Lung (tissue), 12 donors: ENCODE measurements around the gene C16orf90. TPM values are rescaled to one million over a fixed set of nuclear protein-coding genes. Genes with fewer than 3 reads are reported as not detected.

Experiments
- ATAC-seq: fragments of 200-7000 bp; cut with Tn5 transposase; one replicate; pipeline ENCODE4 v1.9.1; 2020; ENCODE audit warnings: moderate number of reproducible peaks; ENCODE audit not compliant: insufficient read depth, low FRiP score
- DNase-seq, 3 donors: peaks; one replicate each; pipeline ENCODE4 v3.0.0-alpha.2; 2013 to 2017
- H3K27ac ChIP-seq, 2 donors: one replicate each; pipeline ENCODE4 v1.5.1; 2013; ENCODE audit warnings: mild to moderate bottlenecking in 2 of 2, moderate library complexity in 2 of 2, control low read depth in 1 of 2, inconsistent platforms in 1 of 2, low read depth in 1 of 2, low read length in 1 of 2
- H3K27me3 ChIP-seq, 3 donors: one replicate each; pipeline ENCODE4 v1.5.1; 2013; ENCODE audit warnings: low read length in 2 of 3; ENCODE audit not compliant: control insufficient read depth in 3 of 3, insufficient read depth in 3 of 3
- H3K36me3 ChIP-seq, 4 donors: one replicate each; pipeline ENCODE4 v1.5.1; 2013; ENCODE audit warnings: low read length in 4 of 4, mild to moderate bottlenecking in 1 of 4, moderate library complexity in 1 of 4; ENCODE audit not compliant: control insufficient read depth in 4 of 4, insufficient read depth in 4 of 4
- H3K4me1 ChIP-seq, 5 donors: one replicate each; pipeline ENCODE4 v1.5.1; 2013; ENCODE audit warnings: low read length in 5 of 5, mild to moderate bottlenecking in 2 of 5, moderate library complexity in 1 of 5; ENCODE audit not compliant: control insufficient read depth in 5 of 5, insufficient read depth in 5 of 5
- H3K4me3 ChIP-seq: one replicate; pipeline ENCODE4 v1.5.1; 2013; ENCODE audit warnings: mild to moderate bottlenecking, control low read depth, moderate library complexity
- H3K9ac ChIP-seq, 2 donors: one replicate each; pipeline ENCODE4 v1.5.1; 2013; ENCODE audit warnings: low read length in 2 of 2, control low read depth in 1 of 2; ENCODE audit not compliant: insufficient read depth in 1 of 2
- H3K9me3 ChIP-seq, 4 donors: one replicate each; pipeline ENCODE4 v1.5.1; 2013; ENCODE audit warnings: low read length in 3 of 4, mild to moderate bottlenecking in 1 of 4, moderate library complexity in 1 of 4; ENCODE audit not compliant: control insufficient read depth in 4 of 4, insufficient read depth in 3 of 4
- CTCF ChIP-seq: IDR thresholded peaks from 2 replicates; pipeline ENCODE4 v1.5.1; 2012; ENCODE audit warnings: mild to moderate bottlenecking; ENCODE audit errors: control extremely low read depth, extremely low read depth
- WGBS, 2 donors: extraction: QIAGEN DNeasy Blood & Tissue Kit; methylation state at CpG; one replicate each; pipeline ENCODE4 v1.1.7; 2013; 5-methylcytosine and 5-hydroxymethylcytosine counted together
- polyA plus RNA-seq, 2 donors: library from polyadenylated mRNA; stranded (reverse); fragments of 200-250 nt; gene quantifications; one replicate each; pipeline ENCODE4 v1.2.1, GENCODE V29; 2013
- total RNA-seq, 2 donors: library from RNA; depleted of rRNA in 1 of 2; stranded (reverse); fragments of >200 nt in 1 of 2; gene quantifications; one replicate each; pipeline ENCODE4 v1.2.1, GENCODE V29; 2014 to 2021
- donor health status: control.
- donor health status: control.
- donor health status: Bipolar disorder and iron deficiency.
- donor health status: healthy.
- donor health status: DM: yes; HTN: yes; CAD: no.

Gene C16orf90
- total and polyA plus RNA-seq, 4 donors, result not detected

GRCh38 chr16:3467182-3467581 lies 28.1 kb downstream of the C16orf90 start:
- WGBS, 2 donors, result 87 to 91% methylated on average over 8 of the region's 8 CpGs

GRCh38 chr16:3465911-3466584 lies 29.2 kb downstream of the C16orf90 start:
- H3K9me3 ChIP-seq, result no peaks in the 10 kb centered on the region
- no peak for TF ChIP-seq CTCF
- ATAC-seq (no peak), DNase-seq (no peak)
- no peak overlapping the region for H3K27ac ChIP-seq
- no peak overlapping the region for H3K4me3 ChIP-seq
- WGBS, 2 donors, result 90% methylated on average over 21 of the region's 21 CpGs
- H3K4me1 ChIP-seq, result peaks cover 0 to 18% (median 5%) of the 10 kb centered on the region in 5 donors
- no peak overlapping the region for H3K9ac ChIP-seq
- peaks cover 0 to 16% (median 0%) of the 10 kb centered on the region in 4 donors for H3K36me3 ChIP-seq
- no peaks in the 10 kb centered on the region for H3K27me3 ChIP-seq

More at GRCh38 chr16:3467182-3467581, 28.1 kb downstream of the C16orf90 start:
- Histone ChIP-seq H3K4me3 (no peak overlapping the region), H3K4me1 (peaks cover 0 to 14% (median 0%) of the 10 kb centered on the region in 5 donors), H3K27ac (no peak overlapping the region), H3K9ac (no peak overlapping the region), H3K36me3 (peaks cover 0 to 23% (median 0%) of the 10 kb centered on the region in 4 donors), H3K9me3 (no peaks in the 10 kb centered on the region), H3K27me3 (no peaks in the 10 kb centered on the region)
- ATAC-seq, result no peak
- TF ChIP-seq CTCF, result no peak
- no peak for DNase-seq

- H3K36me3 ChIP-seq, result peaks cover 0 to 14% (median 0%) of the 10 kb centered on the region in 4 donors
- no peak overlapping the region for H3K4me3 ChIP-seq
- no peak for ATAC-seq
- 94 to 95% methylated on average over 11 to 12 of the region's 12 CpGs for WGBS, 2 donors
- DNase-seq, result no peak
- TF ChIP-seq CTCF, result no peak
- no peak overlapping the region for H3K27ac ChIP-seq
- H3K9ac ChIP-seq, result no peak overlapping the region
- no peaks in the 10 kb centered on the region for H3K9me3 ChIP-seq
- H3K4me1 ChIP-seq, result peaks cover 0 to 17% (median 8%) of the 10 kb centered on the region in 5 donors
- no peaks in the 10 kb centered on the region for H3K27me3 ChIP-seq
Observed at GRCh38 chr16:3465301-3465700, 30.0 kb downstream of the C16orf90 start.
